CD4-positive, alpha-beta memory T cell (primary cell): ENCODE measurements around the gene GPX2. TPM values are rescaled to one million over a fixed set of nuclear protein-coding genes. Genes with fewer than 3 reads are reported as not detected.

ENCODE experiments used
- CTCF ChIA-PET: fragments of 350-600 bp; sonication (Branson Sonifier 250); formaldehyde crosslinking; loops from one replicate; lab custom pipeline; 2021; ENCODE audit warnings: inconsistent platforms; ENCODE audit not compliant: partially characterized antibody; lab: Charles Lee
- POLR2A ChIA-PET: fragments of 350-600 bp; sonication (Branson Sonifier 250); formaldehyde crosslinking; loops from one replicate; lab custom pipeline; 2021; ENCODE audit not compliant: partially characterized antibody; lab: Charles Lee
- DNase-seq, 5 donors: peaks; one replicate each; pipeline versions ENCODE4 v3.0.0 to v3.0.0-alpha.2; 2020 to 2022; ENCODE audit warnings: mixed read lengths in 1 of 5
- H3K27ac ChIP-seq: one replicate; pipeline ENCODE4 v1.7.0; 2013; ENCODE audit warnings: low read depth, low read length
- H3K27me3 ChIP-seq: 2 replicates; pipeline ENCODE4 v1.7.0; 2013; ENCODE audit warnings: mild to moderate bottlenecking, low read length, moderate library complexity; ENCODE audit not compliant: insufficient read depth
- H3K36me3 ChIP-seq: 2 replicates; pipeline ENCODE4 v1.7.0; 2013; ENCODE audit warnings: mild to moderate bottlenecking, low read length, moderate library complexity; ENCODE audit not compliant: insufficient read depth
- H3K4me1 ChIP-seq: 2 replicates; pipeline ENCODE4 v1.7.0; 2013; ENCODE audit warnings: mild to moderate bottlenecking, low read length, moderate library complexity; ENCODE audit not compliant: insufficient read depth
- H3K4me3 ChIP-seq, 2 donors: one replicate each; pipeline ENCODE4 v1.7.0; 2013; ENCODE audit warnings: low read length in 2 of 2, mild to moderate bottlenecking in 1 of 2
- H3K9me3 ChIP-seq, 2 donors: one replicate each; pipeline ENCODE4 v1.7.0; 2013; ENCODE audit warnings: low read length in 2 of 2, control low read depth in 1 of 2; ENCODE audit not compliant: control insufficient read depth in 1 of 2
- H3K27ac Mint-ChIP-seq, 7 donors: one replicate each; pipeline ENCODE4 v1.8.0; 2020 to 2021; ENCODE audit warnings: mixed read lengths in 7 of 7, mild to moderate bottlenecking in 6 of 7, inconsistent platforms in 3 of 7, moderate library complexity in 3 of 7
- H3K27me3 Mint-ChIP-seq, 2 donors: one replicate each; pipeline ENCODE4 v1.8.0; 2020 to 2021; ENCODE audit warnings: mixed read lengths in 2 of 2
- H3K36me3 Mint-ChIP-seq, 2 donors: one replicate each; pipeline ENCODE4 v1.8.0; 2020 to 2021; ENCODE audit warnings: mixed read lengths in 2 of 2, inconsistent platforms in 1 of 2, mild to moderate bottlenecking in 1 of 2
- H3K4me1 Mint-ChIP-seq, 4 donors: one replicate each; pipeline ENCODE4 v1.8.0; 2020 to 2021; ENCODE audit warnings: mixed read lengths in 4 of 4, mild to moderate bottlenecking in 1 of 4
- H3K4me3 Mint-ChIP-seq, 8 donors: one replicate each; pipeline ENCODE4 v1.8.0; 2020 to 2021; ENCODE audit warnings: mixed read lengths in 8 of 8, mild to moderate bottlenecking in 7 of 8, moderate library complexity in 6 of 8, inconsistent platforms in 3 of 8
- H3K9me3 Mint-ChIP-seq, 8 donors: one replicate each; pipeline ENCODE4 v1.8.0; 2020 to 2021; ENCODE audit warnings: mixed read lengths in 8 of 8, mild to moderate bottlenecking in 5 of 8, inconsistent platforms in 3 of 8, moderate library complexity in 1 of 8
- intact Hi-C: fragments of 100-400 bp; cut with micrococcal nuclease; formaldehyde crosslinking; loops from one replicate; pipeline ENCODE4 v1.15.1; 2023
- polyA plus RNA-seq, 2 donors: library from polyadenylated mRNA; unstranded; fragments of 300-500 nt; fragmentation: Illumina TruSeq; gene quantifications; one replicate each; pipeline ENCODE4 v1.2.3, GENCODE V29; 2021
- total RNA-seq, 2 experiments: library from RNA; stranded (reverse); gene quantifications; one replicate each; pipeline ENCODE4 v1.2.3, GENCODE V29; 2021

The GPX2 gene
- total and polyA plus RNA-seq, 4 experiments from 2014 or later: not detected

- peak overlapping the region in 3 of 7 donors; percentile 25 to 64 (median 41) for H3K27ac Mint-ChIP-seq
- no peaks in the 10 kb centered on the region for H3K27me3 Mint-ChIP-seq
- POLR2A ChIA-PET: no interaction called here
These were observed 12.1 kb upstream of the GPX2 start for GRCh38 chr14:64954491-64955240.

GRCh38 chr14:64953661-64954060 lies 11.1 kb upstream of the GPX2 start:
- no peak for DNase-seq
- intact Hi-C loops: no loop called here
- Mint-ChIP-seq H3K36me3 (peaks cover 25 to 36% of the 10 kb centered on the region in 2 donors), H3K27me3 (no peaks in the 10 kb centered on the region), H3K27ac (no peak overlapping the region), H3K4me3 (no peak overlapping the region), H3K4me1 (peaks cover 0 to 9% (median 0%) of the 10 kb centered on the region in 4 donors), H3K9me3 (no peaks in the 10 kb centered on the region)
- no peaks in the 10 kb centered on the region for H3K4me1 ChIP-seq
- no peak overlapping the region for H3K4me3 ChIP-seq
- H3K27ac ChIP-seq: no peak overlapping the region
- no peaks in the 10 kb centered on the region for H3K27me3 ChIP-seq
- peaks cover 6% of the 10 kb centered on the region for H3K36me3 ChIP-seq
- ChIA-PET CTCF (interaction anchor here (0.6 to 1.7 kb wide), 4 partner anchors 9 to 1135 kb away, joined by 3 to 5 read pairs (median 4); no protein-coding TSS in a partner anchor), POLR2A (no interaction called here)
- no peaks in the 10 kb centered on the region for H3K9me3 ChIP-seq

More at GRCh38 chr14:64954491-64955240, 12.1 kb upstream of the GPX2 start:
- no peaks in the 10 kb centered on the region for H3K9me3 Mint-ChIP-seq
- H3K4me3 ChIP-seq: no peak overlapping the region
- H3K4me3 Mint-ChIP-seq: no peak overlapping the region
- peaks cover 19 to 30% of the 10 kb centered on the region in 2 donors for H3K36me3 Mint-ChIP-seq
- H3K36me3 ChIP-seq: peaks cover 6% of the 10 kb centered on the region
- no peaks in the 10 kb centered on the region for H3K4me1 ChIP-seq
- CTCF ChIA-PET: interaction anchor here (2.3 kb wide), 1 partner anchor 10 kb away, joined by 8 read pairs; no protein-coding TSS in a partner anchor
- H3K27ac ChIP-seq: no peak overlapping the region
- intact Hi-C loops: no loop called here
- no peaks in the 10 kb centered on the region for H3K9me3 ChIP-seq
- peaks cover 0 to 9% (median 0%) of the 10 kb centered on the region in 4 donors for H3K4me1 Mint-ChIP-seq
- no peak for DNase-seq
- no peaks in the 10 kb centered on the region for H3K27me3 ChIP-seq

- Mint-ChIP-seq H3K4me3 (no peak overlapping the region), H3K27me3 (no peaks in the 10 kb centered on the region), H3K4me1 (peaks cover 0 to 9% (median 0%) of the 10 kb centered on the region in 4 donors), H3K9me3 (no peaks in the 10 kb centered on the region), H3K36me3 (peaks cover 26 to 38% of the 10 kb centered on the region in 2 donors), H3K27ac (peak overlapping the region in 2 of 7 donors; percentile 29 to 43)
- POLR2A ChIA-PET: no interaction called here
- Histone ChIP-seq H3K4me1 (no peaks in the 10 kb centered on the region), H3K36me3 (peaks cover 6% of the 10 kb centered on the region), H3K9me3 (no peaks in the 10 kb centered on the region), H3K27me3 (no peaks in the 10 kb centered on the region), H3K27ac (no peak overlapping the region), H3K4me3 (no peak overlapping the region)
- CTCF ChIA-PET: interaction anchor here (0.6 to 1.7 kb wide), 4 partner anchors 9 to 1135 kb away, joined by 3 to 5 read pairs (median 4); no protein-coding TSS in a partner anchor
- no peak for DNase-seq
- intact Hi-C loops: no loop called here
These were observed 10.7 kb upstream of the GPX2 start for GRCh38 chr14:64953310-64953654.

- Mint-ChIP-seq H3K9me3 (no peaks in the 10 kb centered on the region), H3K4me1 (peaks cover 0 to 9% (median 0%) of the 10 kb centered on the region in 4 donors), H3K36me3 (peaks cover 29 to 38% of the 10 kb centered on the region in 2 donors), H3K4me3 (no peak overlapping the region), H3K27me3 (no peaks in the 10 kb centered on the region), H3K27ac (peak overlapping the region in 6 of 7 donors; percentile 6 to 60 (median 36))
- Histone ChIP-seq H3K36me3 (peaks cover 6% of the 10 kb centered on the region), H3K9me3 (no peaks in the 10 kb centered on the region), H3K4me1 (no peaks in the 10 kb centered on the region), H3K27ac (no peak overlapping the region), H3K4me3 (no peak overlapping the region), H3K27me3 (no peaks in the 10 kb centered on the region)
- POLR2A ChIA-PET: no interaction called here
- intact Hi-C loops: no loop called here
- CTCF ChIA-PET: interaction anchor here (1.2 to 1.7 kb wide), 3 partner anchors 8 to 129 kb away, joined by 3 to 5 read pairs (median 4); no protein-coding TSS in a partner anchor
- no peak for DNase-seq
These were observed 10.2 kb upstream of the GPX2 start for GRCh38 chr14:64952598-64953309.

- Mint-ChIP-seq H3K4me1 (peaks cover 0 to 9% (median 2%) of the 10 kb centered on the region in 4 donors), H3K4me3 (no peak overlapping the region), H3K27ac (no peak overlapping the region), H3K36me3 (peaks cover 29 to 38% of the 10 kb centered on the region in 2 donors), H3K9me3 (no peaks in the 10 kb centered on the region), H3K27me3 (no peaks in the 10 kb centered on the region)
- Histone ChIP-seq H3K4me3 (no peak overlapping the region), H3K4me1 (no peaks in the 10 kb centered on the region), H3K27me3 (no peaks in the 10 kb centered on the region), H3K36me3 (peaks cover 6% of the 10 kb centered on the region), H3K27ac (no peak overlapping the region), H3K9me3 (no peaks in the 10 kb centered on the region)
- DNase-seq: no peak
- CTCF ChIA-PET: interaction anchor here (0.9 to 2.4 kb wide), 2 partner anchors 12 to 35 kb away, joined by 3 to 5 read pairs; partner anchors contain the start of gene FNTB
- POLR2A ChIA-PET: interaction anchor here (1.1 kb wide), 1 partner anchor 35 kb away, joined by 3 read pairs; the partner anchor contains the start of gene FNTB
- intact Hi-C loops: no loop called here
These were observed 9.2 kb upstream of the GPX2 start for GRCh38 chr14:64951724-64952123.

- Histone ChIP-seq H3K27ac (no peak overlapping the region), H3K36me3 (peaks cover 6% of the 10 kb centered on the region), H3K4me1 (no peaks in the 10 kb centered on the region), H3K4me3 (no peak overlapping the region), H3K9me3 (no peaks in the 10 kb centered on the region), H3K27me3 (no peaks in the 10 kb centered on the region)
- Mint-ChIP-seq H3K27ac (peak overlapping the region in 1 of 7 donors; percentile 19), H3K27me3 (no peaks in the 10 kb centered on the region), H3K36me3 (peaks cover 30 to 41% of the 10 kb centered on the region in 2 donors), H3K4me3 (no peak overlapping the region), H3K9me3 (no peaks in the 10 kb centered on the region), H3K4me1 (peaks cover 3 to 11% (median 4%) of the 10 kb centered on the region in 4 donors)
- intact Hi-C loops: no loop called here
- no peak for DNase-seq
- POLR2A ChIA-PET: interaction anchor here (1.1 kb wide), 1 partner anchor 36 kb away, joined by 3 read pairs; the partner anchor contains the start of gene FNTB
- CTCF ChIA-PET: interaction anchor here (0.9 to 2.4 kb wide), 2 partner anchors 11 to 35 kb away, joined by 3 to 5 read pairs; partner anchors contain the start of gene FNTB
These were observed 8.7 kb upstream of the GPX2 start for GRCh38 chr14:64951291-64951690.
